Endothelial cell of umbilical vein (primary cell): Measurements from ENCODE around the gene LAMB2.

Experiments used
- CTCF ChIP-seq, 2 donors: IDR thresholded peaks; 1 replicate in 1 of 2; 2 replicates in 1 of 2; pipeline ENCODE4 v1.5.1; 2011; ENCODE audit warnings: low read length in 2 of 2, mild to moderate bottlenecking in 2 of 2, moderate library complexity in 2 of 2, control low read depth in 1 of 2, inconsistent platforms in 1 of 2, low read depth in 1 of 2; ENCODE audit not compliant: insufficient read depth in 1 of 2; ENCODE audit errors: extremely low read depth in 1 of 2
- EZH2 ChIP-seq: IDR thresholded peaks from 2 replicates; pipeline ENCODE4 v1.6.1; 2012; ENCODE audit warnings: borderline replicate concordance, low read depth, mild to moderate bottlenecking, moderate library complexity, low read length, inconsistent platforms; ENCODE audit not compliant: severe bottlenecking
- FOS ChIP-seq: IDR thresholded peaks from 2 replicates; pipeline ENCODE4 v1.6.1; 2011; ENCODE audit warnings: mild to moderate bottlenecking, low read length, moderate library complexity, borderline replicate concordance; ENCODE audit not compliant: insufficient read depth
- GATA2 ChIP-seq: IDR thresholded peaks from 2 replicates; pipeline ENCODE4 v1.7.0; 2011; ENCODE audit warnings: low read depth, mild to moderate bottlenecking, moderate library complexity, mixed read lengths, low read length; ENCODE audit not compliant: insufficient read length, insufficient read depth
- MAX ChIP-seq: IDR thresholded peaks from 2 replicates; pipeline ENCODE4 v1.6.1; 2011; ENCODE audit not compliant: insufficient read depth, insufficient read length
- POLR2A ChIP-seq: IDR thresholded peaks from 2 replicates; pipeline ENCODE4 v1.6.1; 2012; ENCODE audit warnings: low read depth, mild to moderate bottlenecking, control low read depth, low read length
- POLR2AphosphoS5 ChIP-seq: IDR thresholded peaks from 2 replicates; pipeline ENCODE4 v1.6.1; 2012; ENCODE audit warnings: low read depth, mild to moderate bottlenecking, control low read depth, low read length, moderate library complexity; ENCODE audit not compliant: insufficient read depth

GRCh38 chr3:49153349-49153912 is 20.6 kb upstream of the LAMB2 start:
- TF ChIP-seq CTCF (IDR thresholded peaks at IDR 0.05; ENCODE audit: extremely low read depth in 1 of 2, insufficient read depth in 1 of 2, low read depth in 1 of 2, low read length in 2 of 2), result no peak
- no peak for TF ChIP-seq EZH2
- TF ChIP-seq FOS, result no peak
- TF ChIP-seq MAX, result no peak
- no peak for TF ChIP-seq POLR2AphosphoS5
- TF ChIP-seq POLR2A, result no peak
- TF ChIP-seq GATA2, result no peak
